Right kidney (tissue), 1 donor: ENCODE measurements around the gene PYGL.
A peak's percentile ranks its signal among the peaks of the same experiment; 100 is the strongest.
"Not testable (repeated sequence)": the region's sequence is repeated elsewhere in the genome, so short reads cannot be mapped to it uniquely, and the experiment has no call there.

Source experiments
- DNase-seq: peaks from one replicate; pipeline ENCODE4 v3.0.0-alpha.2; 2016

The PYGL gene

GRCh38 chr14:50928002-50928635 is 16.2 kb downstream of the PYGL start:
- no peak for DNase-seq

GRCh38 chr14:50926851-50927386 is 17.4 kb downstream of the PYGL start:
- no peak for DNase-seq

GRCh38 chr14:50924843-50925242 is 19.4 kb downstream of the PYGL start:
- DNase-seq = no peak

- no peak for DNase-seq
These were observed 20.0 kb downstream of the PYGL start for GRCh38 chr14:50924236-50924635.

- no peak for DNase-seq
These were observed 21.5 kb downstream of the PYGL start for GRCh38 chr14:50922803-50923202.

DNA sequence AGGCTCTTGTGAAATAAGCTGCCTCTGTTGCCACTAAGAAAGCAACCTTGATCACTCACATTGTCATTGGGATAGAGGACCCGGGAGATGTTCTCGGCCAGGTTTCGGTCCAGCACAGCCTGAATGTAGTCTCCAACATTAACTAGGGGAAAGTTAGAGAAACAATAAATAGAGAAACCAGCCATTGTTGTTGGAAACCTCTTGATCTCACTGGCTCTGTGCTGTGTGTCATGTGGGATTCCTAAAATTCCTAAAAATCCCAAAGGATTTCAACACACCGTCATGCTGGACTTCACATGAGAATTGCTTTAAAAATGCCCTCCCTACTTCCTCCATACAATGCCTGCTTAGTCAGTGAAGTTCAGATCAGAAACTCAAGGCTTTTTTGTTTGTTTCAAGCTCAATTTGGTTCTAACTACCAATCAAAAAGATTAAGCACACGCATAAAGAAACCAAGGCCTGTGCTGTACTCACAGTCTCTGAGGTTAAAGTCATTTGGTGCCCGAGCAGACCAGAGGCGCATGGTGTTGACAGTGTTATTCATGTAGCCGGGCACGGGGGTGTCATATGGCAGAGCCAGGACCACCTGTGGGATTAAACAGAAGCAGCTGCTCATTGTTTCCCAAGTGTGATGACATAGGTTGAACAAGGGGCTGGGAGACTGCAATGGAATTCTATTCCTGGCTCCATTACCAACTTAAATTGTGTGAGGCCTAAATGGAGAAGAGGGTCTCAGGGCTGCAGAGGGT is 23.6 kb downstream of the PYGL start:
- DNase-seq = peak; percentile 26

- not testable (repeated sequence) for DNase-seq
These were observed 24.8 kb downstream of the PYGL start for GRCh38 chr14:50919524-50919923.

- no peak for DNase-seq
These were observed 26.8 kb downstream of the PYGL start for GRCh38 chr14:50917449-50917848.

GRCh38 chr14:50910495-50911420 is 33.5 kb downstream of the PYGL start:
- DNase-seq = no peak

DNA sequence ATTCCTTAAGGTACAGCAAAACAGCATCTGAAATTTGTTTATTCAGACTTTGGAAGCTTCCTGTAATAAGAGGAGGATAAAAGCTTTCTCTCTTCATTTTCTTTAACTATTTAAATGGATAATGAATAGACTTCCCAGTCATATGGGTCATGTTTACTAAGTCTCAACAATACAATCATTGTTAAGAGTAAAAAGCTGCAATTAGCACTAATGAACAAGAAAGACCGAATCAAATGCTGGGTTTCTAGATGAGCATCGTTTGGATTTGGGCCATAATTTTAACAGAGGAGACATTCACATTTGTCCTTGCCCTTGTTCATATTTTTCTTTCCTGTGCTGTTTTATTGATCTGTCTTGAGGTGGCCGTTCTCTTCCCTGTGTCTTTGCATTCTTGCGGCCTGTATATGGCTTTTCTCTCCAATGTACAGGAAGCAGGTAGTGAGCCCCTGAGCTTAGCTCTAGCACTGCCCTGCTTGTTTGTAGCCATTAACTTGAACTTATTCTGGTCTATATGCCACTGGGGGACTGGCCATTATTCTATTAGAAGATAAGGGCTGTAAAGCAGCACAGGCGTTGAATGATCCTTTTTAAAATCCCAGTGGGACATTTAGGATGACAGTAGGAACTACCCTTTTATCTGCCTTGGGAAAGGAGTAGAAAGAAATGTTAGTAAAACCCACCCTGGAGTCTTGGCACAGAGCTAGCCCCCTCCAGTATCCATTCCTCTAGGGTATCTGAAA is 37.8 kb downstream of the PYGL start:
- DNase-seq = no peak

DNA sequence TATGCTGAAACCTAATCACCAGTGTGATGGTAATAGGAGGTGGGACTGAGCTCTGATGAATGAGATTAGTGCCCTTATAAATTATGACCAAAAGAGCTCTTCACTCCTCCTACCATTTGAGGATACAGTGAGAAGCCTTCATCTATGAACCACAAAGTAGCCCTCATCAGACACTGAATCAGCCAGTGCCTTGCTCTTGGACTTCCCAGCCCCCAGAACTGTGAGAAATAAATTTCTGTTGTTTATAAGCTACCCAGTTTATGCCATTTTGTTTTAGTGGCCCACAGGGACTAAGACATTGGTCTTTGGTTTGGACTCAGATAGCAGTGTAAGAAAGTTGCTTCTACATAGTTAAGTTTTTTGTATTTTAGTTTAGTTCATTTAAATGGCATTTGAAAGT is 39.6 kb downstream of the PYGL start:
- no peak for DNase-seq

DNA sequence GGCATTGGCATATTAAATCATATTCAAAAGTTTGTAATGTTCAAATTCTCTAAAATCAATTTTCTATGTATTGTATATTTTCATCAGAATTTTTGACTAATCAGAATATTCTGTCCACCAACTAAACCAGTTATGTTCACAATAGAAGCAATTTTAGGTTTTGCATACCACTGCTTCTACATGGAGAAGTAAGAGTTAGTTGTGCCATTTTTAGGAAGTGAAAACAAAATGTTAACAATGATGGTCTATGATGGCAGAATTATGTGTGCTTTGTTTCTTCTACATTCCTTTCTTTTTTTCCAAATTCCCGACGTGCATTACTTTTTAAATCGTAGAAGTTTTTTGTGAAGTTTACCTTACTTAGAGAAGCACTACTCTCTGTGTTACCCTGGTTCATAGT is 42.9 kb downstream of the PYGL start:
- DNase-seq = no peak

GRCh38 chr14:50897658-50898175 is 46.6 kb downstream of the PYGL start:
- no peak for DNase-seq

GRCh38 chr14:50897005-50897404 is 47.3 kb downstream of the PYGL start:
- not testable (repeated sequence) for DNase-seq

GRCh38 chr14:50896421-50896820 is 47.9 kb downstream of the PYGL start:
- DNase-seq = not testable (repeated sequence)

DNA sequence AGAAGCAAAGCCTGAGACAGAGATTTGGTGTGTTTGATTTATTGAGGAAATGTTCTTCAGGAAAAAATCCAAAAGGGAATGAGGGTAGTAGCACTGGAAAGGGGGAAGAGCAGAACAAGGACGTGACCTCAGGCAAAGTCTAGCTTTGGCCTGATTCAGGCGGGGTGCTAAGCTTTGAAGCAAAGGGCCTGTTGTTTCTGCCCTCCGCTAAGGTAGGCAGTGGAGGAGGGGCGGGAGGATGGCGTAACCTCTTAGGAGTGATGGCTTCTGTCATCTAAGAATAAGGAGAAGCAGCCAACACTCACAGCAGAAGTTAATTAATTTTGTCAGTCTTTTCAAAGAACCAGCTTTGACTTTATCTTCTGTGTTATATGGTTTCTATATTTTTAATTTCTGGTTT is 52.0 kb downstream of the PYGL start:
- DNase-seq = no peak

DNA sequence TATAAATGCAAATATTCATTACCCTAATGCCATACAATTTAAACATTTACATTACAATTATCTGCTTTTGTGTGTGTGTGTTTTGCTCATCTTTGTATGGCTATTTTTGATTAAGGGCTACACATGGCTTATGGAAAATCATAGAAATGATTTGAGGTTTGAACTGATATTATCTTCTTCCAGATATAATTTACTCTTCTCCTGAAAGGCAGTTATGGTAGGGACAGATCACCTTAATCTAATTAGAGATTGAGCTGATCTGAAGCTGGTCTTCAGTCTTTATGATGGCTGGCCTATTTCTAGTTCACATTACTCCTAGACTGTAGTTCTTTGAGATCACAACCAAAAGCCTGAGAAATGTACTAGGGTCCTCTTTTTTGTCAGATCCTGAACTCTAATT is 56.8 kb downstream of the PYGL start:
- no peak for DNase-seq

- no peak for DNase-seq
These were observed 60.5 kb downstream of the PYGL start for GRCh38 chr14:50883827-50884197.

GRCh38 chr14:50882932-50883826 is 61.1 kb downstream of the PYGL start:
- no peak for DNase-seq

DNA sequence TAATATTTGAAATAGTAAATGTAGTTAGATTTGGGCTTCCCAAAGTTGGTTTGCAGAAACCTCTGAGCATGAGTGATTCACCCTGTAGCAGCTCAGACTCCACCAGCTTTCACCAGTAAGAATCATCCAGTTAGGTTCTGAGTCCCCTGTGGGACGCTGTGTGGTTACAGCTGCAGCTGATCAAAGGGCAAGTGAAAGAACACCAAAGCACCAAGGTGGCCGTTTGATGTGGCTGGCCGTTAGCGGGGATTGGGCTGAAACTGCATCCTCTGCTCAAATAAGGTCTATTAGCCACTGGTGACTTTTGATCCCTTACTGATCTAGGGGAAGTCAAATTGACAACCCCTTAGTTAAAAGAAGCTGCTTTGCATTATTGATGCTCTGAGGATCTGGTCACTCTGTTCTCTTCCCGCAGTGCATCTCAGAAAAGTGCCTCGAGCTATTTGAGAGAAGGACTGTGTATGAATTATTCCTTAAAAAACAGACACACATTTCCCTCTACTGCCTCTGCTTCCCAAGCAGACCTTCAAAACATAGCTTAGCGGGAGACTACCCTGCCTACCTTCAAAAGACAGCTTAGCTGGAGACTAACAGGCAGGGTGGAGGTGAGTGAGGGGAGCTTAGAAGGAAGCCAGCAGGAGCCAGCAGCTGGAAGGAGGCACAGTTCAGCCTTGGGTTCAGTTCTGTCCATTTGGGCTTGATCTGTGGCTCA is 68.8 kb downstream of the PYGL start:
- no peak for DNase-seq
